ENCODE data around the gene PDIK1L. TPM values are rescaled to one million over a fixed set of nuclear protein-coding genes. Genes with fewer than 3 reads are reported as not detected.

The PDIK1L gene
- polyA plus RNA-seq, 3 donors, result 1.2 to 2.5 (median 2.3) TPM

- TF ChIP-seq CTCF (IDR thresholded peaks at IDR 0.05), result no peak
Measured at GRCh38 chr1:26126321-26127084, 14.9 kb downstream of the PDIK1L start.

GRCh38 chr1:26127235-26128163 is 15.9 kb downstream of the PDIK1L start:
- Histone ChIP-seq H2AFZ (ENCODE audit: insufficient read depth, low read depth, low read length, poor library complexity, severe bottlenecking) (peak overlapping the region; percentile 51), H3K79me2 (ENCODE audit: insufficient read depth, low read length) (peaks cover 30% of the 10 kb centered on the region), H3K4me3 (replicated peaks in 1 of 3; ENCODE audit: low read depth in 2 of 3, low read length in 3 of 3) (peak overlapping the region in 2 of 3 experiments; percentile 18 to 62), H3K27me3 (ENCODE audit: control insufficient read depth in 2 of 2, insufficient read depth in 2 of 2, low read length in 2 of 2) (no peaks in the 10 kb centered on the region), H3K4me2 (replicated peaks; ENCODE audit: extremely low read depth, low read length, poor library complexity, severe bottlenecking) (peak overlapping the region; percentile 77), H3K9ac (ENCODE audit: insufficient read depth, low read length, poor library complexity, severe bottlenecking) (peak overlapping the region; percentile 11), H3K4me1 (ENCODE audit: control insufficient read depth in 1 of 2, insufficient read depth in 2 of 2, low read length in 2 of 2) (peaks cover 51 to 64% of the 10 kb centered on the region in 2 donors), H3K27ac (ENCODE audit: low read depth in 1 of 2, low read length in 2 of 2) (peak overlapping the region; percentile 69 to 77), H3K9me3 (replicated peaks in 1 of 2; ENCODE audit: control insufficient read depth in 1 of 2, insufficient read depth in 1 of 2, low read length in 2 of 2) (no peaks in the 10 kb centered on the region), H4K20me1 (ENCODE audit: insufficient read depth, low read length) (no peaks in the 10 kb centered on the region), H3K36me3 (replicated peaks in 1 of 2; ENCODE audit: control insufficient read depth in 1 of 2, insufficient read depth in 2 of 2, low read length in 2 of 2) (no peaks in the 10 kb centered on the region)
- H3K27ac Mint-ChIP-seq, result peak overlapping the region; percentile 75 to 86 (median 79)
- peaks cover 0 to 1% (median 0%) of the 10 kb centered on the region in 3 donors for H3K27me3 Mint-ChIP-seq (ENCODE audit: low read depth in 3 of 3)
- WGBS (ENCODE audit: insufficient coverage), result 11% methylated on average over 3 of the region's 13 CpGs
- H3K4me3 Mint-ChIP-seq, result peak overlapping the region; percentile 62 to 82
- peaks cover 0 to 1% (median 0%) of the 10 kb centered on the region in 7 donors for H3K9me3 Mint-ChIP-seq
- H3K36me3 Mint-ChIP-seq, result peaks cover 3 to 5% of the 10 kb centered on the region in 2 donors
- H3K4me1 Mint-ChIP-seq, result peaks cover 58% of the 10 kb centered on the region
- TF ChIP-seq CTCF (IDR thresholded peaks at IDR 0.05), result no peak
- intact Hi-C loops (cut with micrococcal nuclease), result loop anchor here in 1 of 2 donors (2.0 kb wide), 1 partner anchor 17 kb away; the partner anchor contains the start of gene PDIK1L
- peak in 2 of 3 donors; percentile 53 to 59 for DNase-seq

More at GRCh38 chr1:26126321-26127084, 14.9 kb downstream of the PDIK1L start:
- H3K27me3 Mint-ChIP-seq (ENCODE audit: low read depth in 3 of 3), result no peaks in the 10 kb centered on the region
- H3K27ac Mint-ChIP-seq, result peak overlapping the region; percentile 70 to 90 (median 84)
- Histone ChIP-seq H4K20me1 (ENCODE audit: insufficient read depth, low read length) (no peaks in the 10 kb centered on the region), H3K27ac (ENCODE audit: low read depth in 1 of 2, low read length in 2 of 2) (peak overlapping the region; percentile 69 to 77), H3K4me1 (ENCODE audit: control insufficient read depth in 1 of 2, insufficient read depth in 2 of 2, low read length in 2 of 2) (peaks cover 61 to 74% of the 10 kb centered on the region in 2 donors), H2AFZ (ENCODE audit: insufficient read depth, low read depth, low read length, poor library complexity, severe bottlenecking) (peak overlapping the region; percentile 51), H3K27me3 (ENCODE audit: control insufficient read depth in 2 of 2, insufficient read depth in 2 of 2, low read length in 2 of 2) (no peaks in the 10 kb centered on the region), H3K4me3 (replicated peaks in 1 of 3; ENCODE audit: low read depth in 2 of 3, low read length in 3 of 3) (peak overlapping the region in 2 of 3 experiments; percentile 26 to 62), H3K9me3 (replicated peaks in 1 of 2; ENCODE audit: control insufficient read depth in 1 of 2, insufficient read depth in 1 of 2, low read length in 2 of 2) (no peaks in the 10 kb centered on the region), H3K79me2 (ENCODE audit: insufficient read depth, low read length) (peaks cover 30% of the 10 kb centered on the region), H3K4me2 (replicated peaks; ENCODE audit: extremely low read depth, low read length, poor library complexity, severe bottlenecking) (peak overlapping the region; percentile 77), H3K9ac (ENCODE audit: insufficient read depth, low read length, poor library complexity, severe bottlenecking) (peak overlapping the region; percentile 11), H3K36me3 (replicated peaks in 1 of 2; ENCODE audit: control insufficient read depth in 1 of 2, insufficient read depth in 2 of 2, low read length in 2 of 2) (no peaks in the 10 kb centered on the region)
- H3K36me3 Mint-ChIP-seq, result peaks cover 3 to 5% of the 10 kb centered on the region in 2 donors
- peaks cover 68% of the 10 kb centered on the region for H3K4me1 Mint-ChIP-seq
- intact Hi-C loops (cut with micrococcal nuclease), result loop anchor here in 1 of 2 donors (2.0 kb wide), 1 partner anchor 16 kb away; the partner anchor contains the start of gene PDIK1L
- peak overlapping the region; percentile 62 to 71 for H3K4me3 Mint-ChIP-seq
- peak; percentile 36 to 63 (median 57) for DNase-seq
- WGBS (ENCODE audit: insufficient coverage), result 53% methylated on average over 4 of the region's 9 CpGs
- H3K9me3 Mint-ChIP-seq, result peaks cover 0 to 2% (median 0%) of the 10 kb centered on the region in 7 donors

Data from CD14-positive monocyte (primary cell).